B cell (primary cell): ENCODE results near the gene TESMIN.

Source experiments
- CTCF ChIP-seq: fragments of 200-600 bp; IDR thresholded peaks from one replicate; pipeline ENCODE4 v1.8.0; 2022; ENCODE audit warnings: antibody characterized with exemption, mild to moderate bottlenecking
- EZH2 ChIP-seq: IDR thresholded peaks from 2 replicates; pipeline ENCODE4 v1.6.1; 2012; ENCODE audit warnings: borderline replicate concordance, low read depth, mild to moderate bottlenecking, moderate library complexity, low read length; ENCODE audit not compliant: insufficient read depth, poor library complexity, severe bottlenecking

- TF ChIP-seq CTCF (no peak), EZH2 (no peak)
Observed at GRCh38 chr11:68669301-68670090, 81.8 kb downstream of the TESMIN start.
